HepG2 (cell line): ENCODE results near the gene DPP6. TPM values are rescaled to one million over a fixed set of nuclear protein-coding genes. Genes with fewer than 3 reads are reported as not detected.
A peak's percentile ranks its signal among the peaks of the same experiment; 100 is the strongest.

ENCODE experiments used
- ATF7 ChIP-seq, 2 experiments: fragments of 450-650 bp in 1 of 2; sonication (generic) in 1 of 2; formaldehyde crosslinking in 1 of 2; IDR thresholded peaks; 2 replicates each; pipeline versions ENCODE4 v1.4.0 to v1.6.1; 2016 to 2020; ENCODE audit warnings: antibody characterized with exemption in 1 of 2, mild to moderate bottlenecking in 1 of 2, missing genetic modification reagents in 1 of 2
- CEBPB ChIP-seq: IDR thresholded peaks from 2 replicates; pipeline ENCODE4 v1.6.1; 2011; ENCODE audit warnings: low read depth, low read length, improper control_type of control experiment, borderline replicate concordance
- CREB1 ChIP-seq, 2 experiments: fragments of 450-650 bp in 1 of 2; IDR thresholded peaks; 2 replicates each; pipeline ENCODE4 v1.6.1; 2016 to 2017; ENCODE audit warnings: control low read depth in 1 of 2, mild to moderate bottlenecking in 1 of 2, missing compliant biosample characterization in 1 of 2, missing genetic modification characterization in 1 of 2
- HOXD1 ChIP-seq: sonication (generic); formaldehyde crosslinking; IDR thresholded peaks from 2 replicates; pipeline ENCODE4 v1.5.0; 2020; ENCODE audit warnings: missing genetic modification reagents
- POLR2AphosphoS5 ChIP-seq: IDR thresholded peaks from 2 replicates; pipeline ENCODE4 v1.6.1; 2012; ENCODE audit warnings: low read depth, low read length
- RAD51 ChIP-seq: fragments of 450-650 bp; IDR thresholded peaks from 2 replicates; pipeline ENCODE4 v1.6.1; 2016; ENCODE audit warnings: borderline replicate concordance
- ZNF383 ChIP-seq: sonication (generic); formaldehyde crosslinking; IDR thresholded peaks from 2 replicates; pipeline ENCODE4 v1.4.0; 2020; ENCODE audit warnings: missing genetic modification reagents, mild to moderate bottlenecking, borderline replicate concordance
- polyA plus RNA-seq, 8 experiments: library from polyadenylated mRNA; depleted of rRNA in 3 of 8; stranded (reverse) in 7 of 8; unstranded in 1 of 8; fragments of >200 nt; fragmentation: Illumina TruSeq in 4 of 8; extraction: Trizol in 4 of 8; gene quantifications; 2 replicates each; pipeline versions ENCODE4 v1.2.1 to v1.2.3, GENCODE V29; 2011 to 2016; ENCODE audit warnings: low read depth in 4 of 8, missing spikeins in 1 of 8, mixed read lengths in 1 of 8; ENCODE audit not compliant: insufficient read depth in 1 of 8
- total RNA-seq, 5 experiments: library from RNA; depleted of rRNA; stranded (reverse); fragments of >200 nt; fragmentation: Illumina TruSeq; extraction: Trizol; gene quantifications; 2 replicates each; pipeline ENCODE4 v1.2.3, GENCODE V29; 2016; ENCODE audit warnings: low read depth in 1 of 5
- TF ChIP-seq, protein P1 (sequence below), 2 experiments: sonication (generic) in 1 of 2; formaldehyde crosslinking in 1 of 2; IDR thresholded peaks; 2 replicates each; pipeline versions ENCODE4 v1.6.1 to v1.9.0; 2014 to 2022; ENCODE audit warnings: antibody characterized with exemption in 1 of 2, borderline replicate concordance in 1 of 2, inconsistent platforms in 1 of 2, low read depth in 1 of 2, missing genetic modification reagents in 1 of 2
- TF ChIP-seq, protein P2 (sequence below): sonication (generic); formaldehyde crosslinking; IDR thresholded peaks from one replicate; pipeline ENCODE4 v1.5.1; 2020; ENCODE audit warnings: mild to moderate bottlenecking, missing genetic modification reagents; ENCODE audit errors: not compliant biosample characterization
- TF ChIP-seq, protein P3 (sequence below): sonication (generic); formaldehyde crosslinking; conservative IDR thresholded peaks from 2 replicates; pipeline ENCODE4 v1.8.1; 2023; ENCODE audit warnings: missing genetic modification reagents
- TF ChIP-seq, protein P4 (sequence below): sonication (generic); formaldehyde crosslinking; IDR thresholded peaks from 2 replicates; pipeline ENCODE4 v1.4.0; 2020; ENCODE audit warnings: missing genetic modification reagents

Gene DPP6
- total and polyA plus RNA-seq, 2 of the 13 experiments (the other 11 are each of a cell fraction or from before 2014, with no cell fraction given), result not detected

DNA sequence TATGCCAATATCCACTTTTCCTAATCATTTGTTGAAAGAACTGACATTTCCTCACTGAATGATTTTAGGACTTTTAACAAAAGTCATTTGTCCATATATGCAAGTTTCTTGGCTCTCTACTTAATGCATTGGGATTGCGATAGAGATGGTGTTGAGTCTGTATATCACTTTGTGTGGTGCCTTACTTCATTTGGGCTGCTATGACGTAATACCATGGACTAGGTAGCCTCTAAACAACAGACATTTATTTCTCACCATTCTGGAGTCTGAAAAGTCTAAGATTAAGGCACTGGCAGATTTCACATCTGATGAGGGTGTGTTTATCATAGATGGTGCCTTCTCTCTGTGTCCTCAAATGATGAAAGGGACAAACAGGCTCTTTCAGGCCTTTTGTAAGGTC is 342.6 kb downstream of the DPP6 start (continued):
- TF ChIP-seq, protein P1, sequence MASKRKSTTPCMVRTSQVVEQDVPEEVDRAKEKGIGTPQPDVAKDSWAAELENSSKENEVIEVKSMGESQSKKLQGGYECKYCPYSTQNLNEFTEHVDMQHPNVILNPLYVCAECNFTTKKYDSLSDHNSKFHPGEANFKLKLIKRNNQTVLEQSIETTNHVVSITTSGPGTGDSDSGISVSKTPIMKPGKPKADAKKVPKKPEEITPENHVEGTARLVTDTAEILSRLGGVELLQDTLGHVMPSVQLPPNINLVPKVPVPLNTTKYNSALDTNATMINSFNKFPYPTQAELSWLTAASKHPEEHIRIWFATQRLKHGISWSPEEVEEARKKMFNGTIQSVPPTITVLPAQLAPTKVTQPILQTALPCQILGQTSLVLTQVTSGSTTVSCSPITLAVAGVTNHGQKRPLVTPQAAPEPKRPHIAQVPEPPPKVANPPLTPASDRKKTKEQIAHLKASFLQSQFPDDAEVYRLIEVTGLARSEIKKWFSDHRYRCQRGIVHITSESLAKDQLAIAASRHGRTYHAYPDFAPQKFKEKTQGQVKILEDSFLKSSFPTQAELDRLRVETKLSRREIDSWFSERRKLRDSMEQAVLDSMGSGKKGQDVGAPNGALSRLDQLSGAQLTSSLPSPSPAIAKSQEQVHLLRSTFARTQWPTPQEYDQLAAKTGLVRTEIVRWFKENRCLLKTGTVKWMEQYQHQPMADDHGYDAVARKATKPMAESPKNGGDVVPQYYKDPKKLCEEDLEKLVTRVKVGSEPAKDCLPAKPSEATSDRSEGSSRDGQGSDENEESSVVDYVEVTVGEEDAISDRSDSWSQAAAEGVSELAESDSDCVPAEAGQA (IDR thresholded peaks at IDR 0.05; ENCODE audit: low read depth), result no peak
- TF ChIP-seq, protein P1 (CRISPR knock-in tag; IDR thresholded peaks at IDR 0.05; ENCODE audit: borderline replicate concordance), result no peak
- TF ChIP-seq CEBPB (peak; percentile 10; the same call in 1 of the 2 replicates), HOXD1 (no peak), ZNF383 (CRISPR knock-in tag) (no peak), RAD51 (no peak), CREB1 (IDR thresholded peaks at IDR 0.05) (peak; percentile 77), CREB1 (CRISPR knock-in tag; IDR thresholded peaks at IDR 0.05) (no peak), ATF7 (IDR thresholded peaks at IDR 0.05) (peak; percentile 83), ATF7 (CRISPR knock-in tag; IDR thresholded peaks at IDR 0.05) (no peak), POLR2AphosphoS5 (no peak)
- TF ChIP-seq, protein P2, sequence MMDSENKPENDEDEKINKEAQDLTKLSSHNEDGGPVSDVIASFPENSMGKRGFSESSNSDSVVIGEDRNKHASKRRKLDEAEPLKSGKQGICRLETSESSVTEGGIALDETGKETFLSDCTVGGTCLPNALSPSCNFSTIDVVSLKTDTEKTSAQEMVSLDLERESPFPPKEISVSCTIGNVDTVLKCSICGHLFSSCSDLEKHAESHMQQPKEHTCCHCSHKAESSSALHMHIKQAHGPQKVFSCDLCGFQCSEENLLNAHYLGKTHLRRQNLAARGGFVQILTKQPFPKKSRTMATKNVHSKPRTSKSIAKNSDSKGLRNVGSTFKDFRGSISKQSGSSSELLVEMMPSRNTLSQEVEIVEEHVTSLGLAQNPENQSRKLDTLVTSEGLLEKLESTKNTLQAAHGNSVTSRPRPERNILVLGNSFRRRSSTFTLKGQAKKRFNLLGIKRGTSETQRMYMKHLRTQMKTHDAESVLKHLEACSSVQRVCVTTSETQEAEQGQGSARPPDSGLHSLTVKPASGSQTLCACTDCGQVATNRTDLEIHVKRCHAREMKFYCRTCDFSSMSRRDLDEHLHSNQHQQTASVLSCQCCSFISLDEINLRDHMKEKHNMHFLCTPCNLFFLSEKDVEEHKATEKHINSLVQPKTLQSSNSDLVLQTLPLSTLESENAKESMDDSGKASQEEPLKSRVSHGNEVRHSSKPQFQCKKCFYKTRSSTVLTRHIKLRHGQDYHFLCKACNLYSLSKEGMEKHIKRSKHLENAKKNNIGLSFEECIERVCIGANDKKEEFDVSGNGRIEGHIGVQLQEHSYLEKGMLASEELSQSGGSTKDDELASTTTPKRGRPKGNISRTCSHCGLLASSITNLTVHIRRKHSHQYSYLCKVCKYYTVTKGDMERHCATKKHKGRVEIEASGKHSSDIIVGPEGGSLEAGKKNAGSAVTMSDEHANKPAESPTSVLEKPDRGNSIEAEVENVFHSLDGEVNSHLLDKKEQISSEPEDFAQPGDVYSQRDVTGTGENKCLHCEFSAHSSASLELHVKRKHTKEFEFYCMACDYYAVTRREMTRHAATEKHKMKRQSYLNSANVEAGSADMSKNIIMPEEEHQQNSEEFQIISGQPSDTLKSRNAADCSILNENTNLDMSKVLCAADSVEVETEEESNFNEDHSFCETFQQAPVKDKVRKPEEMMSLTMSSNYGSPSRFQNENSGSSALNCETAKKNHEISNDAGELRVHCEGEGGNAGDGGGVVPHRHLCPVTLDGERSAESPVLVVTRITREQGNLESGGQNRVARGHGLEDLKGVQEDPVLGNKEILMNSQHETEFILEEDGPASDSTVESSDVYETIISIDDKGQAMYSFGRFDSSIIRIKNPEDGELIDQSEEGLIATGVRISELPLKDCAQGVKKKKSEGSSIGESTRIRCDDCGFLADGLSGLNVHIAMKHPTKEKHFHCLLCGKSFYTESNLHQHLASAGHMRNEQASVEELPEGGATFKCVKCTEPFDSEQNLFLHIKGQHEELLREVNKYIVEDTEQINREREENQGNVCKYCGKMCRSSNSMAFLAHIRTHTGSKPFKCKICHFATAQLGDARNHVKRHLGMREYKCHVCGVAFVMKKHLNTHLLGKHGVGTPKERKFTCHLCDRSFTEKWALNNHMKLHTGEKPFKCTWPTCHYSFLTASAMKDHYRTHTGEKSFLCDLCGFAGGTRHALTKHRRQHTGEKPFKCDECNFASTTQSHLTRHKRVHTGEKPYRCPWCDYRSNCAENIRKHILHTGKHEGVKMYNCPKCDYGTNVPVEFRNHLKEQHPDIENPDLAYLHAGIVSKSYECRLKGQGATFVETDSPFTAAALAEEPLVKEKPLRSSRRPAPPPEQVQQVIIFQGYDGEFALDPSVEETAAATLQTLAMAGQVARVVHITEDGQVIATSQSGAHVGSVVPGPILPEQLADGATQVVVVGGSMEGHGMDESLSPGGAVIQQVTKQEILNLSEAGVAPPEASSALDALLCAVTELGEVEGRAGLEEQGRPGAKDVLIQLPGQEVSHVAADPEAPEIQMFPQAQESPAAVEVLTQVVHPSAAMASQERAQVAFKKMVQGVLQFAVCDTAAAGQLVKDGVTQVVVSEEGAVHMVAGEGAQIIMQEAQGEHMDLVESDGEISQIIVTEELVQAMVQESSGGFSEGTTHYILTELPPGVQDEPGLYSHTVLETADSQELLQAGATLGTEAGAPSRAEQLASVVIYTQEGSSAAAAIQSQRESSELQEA (CRISPR knock-in tag), result no peak
- TF ChIP-seq, protein P3, sequence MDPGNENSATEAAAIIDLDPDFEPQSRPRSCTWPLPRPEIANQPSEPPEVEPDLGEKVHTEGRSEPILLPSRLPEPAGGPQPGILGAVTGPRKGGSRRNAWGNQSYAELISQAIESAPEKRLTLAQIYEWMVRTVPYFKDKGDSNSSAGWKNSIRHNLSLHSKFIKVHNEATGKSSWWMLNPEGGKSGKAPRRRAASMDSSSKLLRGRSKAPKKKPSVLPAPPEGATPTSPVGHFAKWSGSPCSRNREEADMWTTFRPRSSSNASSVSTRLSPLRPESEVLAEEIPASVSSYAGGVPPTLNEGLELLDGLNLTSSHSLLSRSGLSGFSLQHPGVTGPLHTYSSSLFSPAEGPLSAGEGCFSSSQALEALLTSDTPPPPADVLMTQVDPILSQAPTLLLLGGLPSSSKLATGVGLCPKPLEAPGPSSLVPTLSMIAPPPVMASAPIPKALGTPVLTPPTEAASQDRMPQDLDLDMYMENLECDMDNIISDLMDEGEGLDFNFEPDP, result no peak
- TF ChIP-seq, protein P4, sequence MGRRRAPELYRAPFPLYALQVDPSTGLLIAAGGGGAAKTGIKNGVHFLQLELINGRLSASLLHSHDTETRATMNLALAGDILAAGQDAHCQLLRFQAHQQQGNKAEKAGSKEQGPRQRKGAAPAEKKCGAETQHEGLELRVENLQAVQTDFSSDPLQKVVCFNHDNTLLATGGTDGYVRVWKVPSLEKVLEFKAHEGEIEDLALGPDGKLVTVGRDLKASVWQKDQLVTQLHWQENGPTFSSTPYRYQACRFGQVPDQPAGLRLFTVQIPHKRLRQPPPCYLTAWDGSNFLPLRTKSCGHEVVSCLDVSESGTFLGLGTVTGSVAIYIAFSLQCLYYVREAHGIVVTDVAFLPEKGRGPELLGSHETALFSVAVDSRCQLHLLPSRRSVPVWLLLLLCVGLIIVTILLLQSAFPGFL (CRISPR knock-in tag), result no peak
- TF ChIP-seq, all 625 proteins: peak for 3
